NCI-H510A treated with DMSO at 0.1 percent for 48 hours (cell line): Measurements from ENCODE around the gene ZNF554.
"Not testable (repeated sequence)": the region's sequence is repeated elsewhere in the genome, so short reads cannot be mapped to it uniquely, and the experiment has no call there.

Experiments used
- DNase-seq: peaks from one replicate; lab custom pipeline; 2025; lab: John Stamatoyannopoulos, UW

Gene ZNF554

DNA sequence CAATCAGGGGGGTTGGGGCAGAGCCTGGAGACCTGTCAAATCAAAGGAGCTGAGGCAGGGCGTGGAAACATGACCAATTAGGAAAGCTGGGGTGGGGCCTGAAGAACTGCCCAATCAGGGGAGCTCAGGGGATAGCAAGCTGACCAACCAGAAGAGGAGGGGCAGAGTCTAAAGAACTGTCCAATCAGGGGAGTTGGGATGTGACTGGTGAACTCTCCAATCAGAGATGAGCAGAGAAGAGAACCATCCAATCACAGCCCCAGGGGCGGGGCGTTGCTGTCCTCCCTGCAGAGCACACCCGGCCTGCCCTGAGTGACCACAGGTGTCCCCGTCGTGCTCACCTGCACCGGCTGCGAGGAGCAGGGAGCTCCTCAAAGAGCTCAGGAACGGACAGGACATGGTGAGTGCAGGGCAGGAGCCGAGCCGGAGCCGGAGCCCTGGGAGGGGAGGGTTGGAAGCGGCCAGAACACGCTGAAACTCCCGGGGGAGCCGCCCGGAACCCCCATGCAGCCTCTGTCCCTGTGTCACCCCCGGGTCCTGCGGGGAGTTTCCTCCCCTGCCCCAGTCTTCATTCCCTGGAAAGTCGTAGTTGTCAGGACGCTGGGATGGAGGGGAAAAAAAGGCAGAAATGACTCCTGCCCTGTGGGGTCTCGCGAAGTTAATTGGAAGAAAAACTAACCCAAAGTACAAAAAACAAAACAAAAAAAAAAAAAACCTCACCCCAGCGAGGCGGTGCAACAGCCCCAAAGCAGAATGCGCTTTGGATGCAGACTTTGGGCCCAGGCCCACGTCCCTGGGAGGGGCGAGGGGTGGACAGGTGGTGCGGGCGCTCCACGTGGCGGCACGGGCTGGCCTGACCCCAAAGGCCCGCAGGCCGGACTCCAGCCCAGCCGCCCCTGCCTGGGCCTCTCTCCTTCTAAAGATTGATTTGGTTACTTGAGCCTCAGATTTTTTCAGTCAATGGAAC is 47.6 kb downstream of the ZNF554 start, which contains the start of gene ZNF556:
ZNF556 (plus strand) TSS at position 311 of the 967 bp plus-strand sequence; CDS start at position 398, 87 bp downstream.
- no peak for DNase-seq

DNA sequence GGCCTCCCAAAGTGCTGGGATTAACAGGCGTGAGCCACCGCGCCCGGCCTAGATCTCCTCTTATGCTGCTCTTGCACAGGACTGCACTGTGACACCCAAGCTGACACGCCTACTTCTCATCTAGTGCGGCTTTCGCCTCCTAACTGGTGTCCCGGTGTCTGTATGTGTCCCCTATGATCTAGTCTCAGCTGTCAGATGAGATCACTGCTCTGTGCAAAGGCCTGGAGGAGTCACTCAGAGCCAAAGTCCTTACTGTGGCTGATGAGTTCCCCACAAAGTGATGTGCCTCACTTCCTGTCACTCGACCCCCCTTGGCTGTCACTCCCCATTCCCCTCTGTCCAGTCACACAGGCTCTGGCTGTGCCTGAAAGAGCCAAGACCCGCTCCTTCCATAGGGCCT is 50.0 kb downstream of the ZNF554 start:
- no peak for DNase-seq

DNA sequence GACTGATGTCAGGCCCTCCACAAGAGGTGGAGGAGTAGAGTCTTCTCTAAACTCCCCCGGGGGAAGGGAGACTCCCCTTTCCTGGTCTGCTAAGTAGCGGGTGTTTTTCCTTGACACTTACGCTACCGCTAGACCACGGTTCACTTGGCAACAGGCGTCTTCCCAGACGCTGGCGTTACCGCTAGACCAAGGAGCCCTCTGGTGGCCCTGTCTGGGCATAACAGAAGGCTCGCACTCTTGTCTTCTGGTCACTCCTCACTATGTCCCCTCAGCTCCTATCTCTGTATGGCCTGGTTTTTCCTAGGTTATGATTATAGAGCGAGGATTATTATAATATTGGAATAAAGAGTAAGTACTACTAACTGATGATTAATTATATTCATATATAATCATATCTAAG is 52.5 kb downstream of the ZNF554 start:
- not testable (repeated sequence) for DNase-seq

DNA sequence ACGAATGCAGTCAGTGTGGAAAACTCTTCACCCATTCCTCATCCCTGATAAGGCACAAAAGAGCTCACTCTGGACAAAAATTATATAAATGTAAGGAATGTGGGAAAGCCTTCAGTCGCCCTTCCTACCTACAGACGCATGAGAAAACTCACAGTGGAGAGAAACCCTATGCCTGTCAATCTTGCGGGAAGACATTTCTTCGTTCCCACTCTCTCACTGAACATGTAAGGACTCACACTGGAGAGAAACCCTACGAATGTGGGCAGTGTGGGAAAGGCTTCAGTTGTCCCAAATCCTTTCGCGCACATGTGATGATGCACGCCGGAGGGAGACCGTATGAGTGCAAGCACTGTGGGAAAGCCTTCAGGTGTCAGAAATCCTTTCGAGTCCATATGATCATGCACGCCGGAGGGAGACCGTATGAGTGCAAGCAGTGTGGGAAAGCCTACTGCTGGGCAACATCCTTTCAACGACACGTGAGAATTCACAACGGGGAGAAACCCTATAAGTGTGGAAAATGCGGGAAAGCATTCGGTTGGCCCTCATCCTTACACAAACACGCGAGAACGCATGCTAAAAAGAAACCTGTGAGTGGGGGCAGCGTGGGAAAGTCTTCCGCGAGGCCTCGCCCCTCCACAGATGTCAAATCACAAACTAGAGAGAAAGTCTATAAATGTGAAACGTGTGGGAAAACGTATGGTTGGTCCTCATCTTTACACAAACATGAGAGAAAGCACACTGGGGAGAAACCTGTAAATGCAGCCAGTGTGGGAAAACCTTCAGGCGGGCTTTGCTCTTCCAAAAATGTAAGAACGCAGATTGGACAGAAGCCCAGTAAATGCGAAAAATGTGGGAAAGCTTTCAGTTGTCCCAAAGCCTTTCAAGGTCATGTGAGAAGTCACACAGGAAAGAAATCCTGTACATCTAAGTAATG is 58.0 kb downstream of the ZNF554 start:
- no peak for DNase-seq

DNA sequence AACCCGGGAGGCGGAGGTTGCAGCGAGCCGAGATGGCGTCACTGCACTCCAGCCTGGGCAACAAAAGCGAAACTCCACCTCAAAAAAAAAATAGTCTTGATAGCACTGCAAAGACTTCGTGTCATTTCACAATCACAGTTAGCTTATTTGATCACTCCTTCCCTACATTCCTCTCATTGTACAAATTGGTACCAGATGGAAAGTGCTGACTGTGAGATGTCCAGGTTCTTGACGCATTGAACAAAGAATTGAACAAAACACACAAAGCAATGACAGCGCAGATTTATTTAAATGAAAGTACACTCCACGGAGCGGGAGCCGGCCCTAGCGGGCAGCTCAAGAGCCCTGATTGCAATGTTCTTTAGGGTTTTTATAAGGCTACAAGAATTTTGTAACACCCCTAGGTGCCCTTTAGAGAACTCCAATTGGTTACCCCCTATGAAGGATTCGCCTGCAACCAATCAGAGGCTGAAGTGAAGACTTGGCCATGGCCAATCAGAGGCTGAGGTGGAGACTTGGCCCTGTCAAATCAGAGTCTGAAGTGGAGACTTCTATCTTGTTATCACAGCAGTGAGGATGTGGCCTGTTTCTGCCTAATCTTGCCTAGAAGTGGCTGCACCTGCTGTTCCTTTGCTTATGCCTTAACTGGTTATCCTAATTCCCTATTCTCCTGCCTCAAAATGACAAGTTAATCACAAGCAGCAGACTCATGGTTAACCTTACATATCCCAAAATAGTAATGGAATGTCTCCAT is 64.2 kb downstream of the ZNF554 start:
- DNase-seq, result no peak

DNA sequence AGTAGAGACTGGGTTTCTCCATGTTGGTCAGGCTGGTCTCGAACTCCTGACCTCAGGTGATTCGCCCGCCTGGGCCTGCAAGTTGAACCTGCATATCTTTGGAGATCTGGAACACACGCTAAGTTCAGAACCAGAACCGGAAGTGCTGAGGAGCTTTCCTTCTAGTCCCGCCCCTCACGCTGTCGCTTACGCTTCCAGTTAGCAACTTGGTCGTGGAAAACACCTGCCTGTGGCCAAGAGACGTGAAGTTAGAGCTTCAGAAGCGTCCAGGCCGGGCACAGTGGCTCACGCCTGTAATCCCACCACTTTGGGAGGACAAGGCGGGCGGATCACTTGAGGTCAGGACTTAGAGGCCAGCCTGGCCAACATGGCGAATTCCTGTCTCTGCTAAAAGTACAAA is 66.1 kb downstream of the ZNF554 start:
- no peak for DNase-seq
